Vagina (tissue), 2 donors: ENCODE measurements around the gene CELSR3.

ENCODE experiments used
- CTCF ChIP-seq, 3 experiments: fragments of 450-650 bp in 2 of 3; fragments of 200-600 bp in 1 of 3; sonication (generic) in 1 of 3; IDR thresholded peaks; one replicate each; pipeline ENCODE4 v1.5.1; 2017 to 2019; ENCODE audit warnings: antibody characterized with exemption in 3 of 3, mild to moderate bottlenecking in 2 of 3, moderate library complexity in 2 of 3
- POLR2A ChIP-seq, 2 donors: fragments of 450-650 bp; IDR thresholded peaks; one replicate each; pipeline ENCODE4 v1.6.1; 2017; ENCODE audit warnings: antibody characterized with exemption in 2 of 2, mild to moderate bottlenecking in 2 of 2, moderate library complexity in 2 of 2
- POLR2AphosphoS5 ChIP-seq, 2 donors: sonication (generic); formaldehyde crosslinking; IDR thresholded peaks; one replicate each; pipeline ENCODE4 v1.9.0; 2017; ENCODE audit warnings: antibody characterized with exemption in 2 of 2, mild to moderate bottlenecking in 2 of 2, low read depth in 1 of 2; ENCODE audit not compliant: insufficient read depth in 1 of 2

- TF ChIP-seq CTCF (IDR thresholded peaks at IDR 0.05) = no peak
- TF ChIP-seq POLR2A (IDR thresholded peaks at IDR 0.05) = no peak
- TF ChIP-seq POLR2AphosphoS5 (IDR thresholded peaks at IDR 0.05; ENCODE audit: insufficient read depth in 1 of 2, low read depth in 1 of 2) = no peak
Observed at GRCh38 chr3:48664313-48664644, 1.6 kb upstream of the CELSR3 start.
